DOHH2 (cell line): ENCODE data around the gene TMEM88.
A peak's percentile ranks its signal among the peaks of the same experiment; 100 is the strongest.

Source experiments
- H3F3A ChIP-seq: fragments of 200-600 bp; sonication (generic), shearing (Covaris generic); 2 replicates; pipeline ENCODE4 v1.6.0; 2016; ENCODE audit warnings: antibody characterized with exemption, mild to moderate bottlenecking; ENCODE audit not compliant: control insufficient read depth, insufficient read depth
- H3K27ac ChIP-seq: fragments of 200-600 bp; sonication (generic); 2 replicates; pipeline ENCODE4 v1.5.1; 2014; ENCODE audit warnings: low read depth, mild to moderate bottlenecking, low read length, moderate library complexity
- H3K27me3 ChIP-seq: fragments of 200-600 bp; sonication (generic); 2 replicates; pipeline ENCODE4 v1.6.1; 2014; ENCODE audit warnings: mild to moderate bottlenecking, low read length, mixed read lengths; ENCODE audit not compliant: control insufficient read depth
- H3K36me3 ChIP-seq: fragments of 200-600 bp; sonication (generic); 2 replicates; pipeline ENCODE4 v1.6.1; 2014; ENCODE audit warnings: mild to moderate bottlenecking, low read length, moderate library complexity, mixed read lengths; ENCODE audit not compliant: control insufficient read depth
- H3K4me1 ChIP-seq: fragments of 200-600 bp; sonication (generic); 2 replicates; pipeline ENCODE4 v1.6.1; 2014; ENCODE audit warnings: mild to moderate bottlenecking, low read length, mixed read lengths; ENCODE audit not compliant: control insufficient read depth
- H3K4me2 ChIP-seq: fragments of 200-600 bp; sonication (generic); 2 replicates; pipeline ENCODE4 v1.6.0; 2014; ENCODE audit warnings: mild to moderate bottlenecking, low read length, moderate library complexity
- H3K4me3 ChIP-seq: fragments of 200-600 bp; sonication (generic); 2 replicates; pipeline ENCODE4 v1.5.1; 2014; ENCODE audit warnings: mild to moderate bottlenecking, low read length, mixed read lengths
- H3K79me2 ChIP-seq: fragments of 200-600 bp; sonication (generic); 2 replicates; pipeline ENCODE4 v1.6.1; 2014; ENCODE audit warnings: mild to moderate bottlenecking, low read length, mixed read lengths; ENCODE audit not compliant: control insufficient read depth
- H3K9me2 ChIP-seq: fragments of 200-600 bp; sonication (generic); replicated peaks from 2 replicates; pipeline ENCODE4 v1.6.1; 2014; ENCODE audit warnings: mild to moderate bottlenecking, low read length, mixed read lengths; ENCODE audit not compliant: control insufficient read depth
- H3K9me3 ChIP-seq: fragments of 200-600 bp; sonication (generic); 2 replicates; pipeline ENCODE4 v1.6.1; 2014; ENCODE audit warnings: antibody characterized with exemption, low read length, mixed read lengths; ENCODE audit not compliant: control insufficient read depth, insufficient read depth
- H4K20me1 ChIP-seq: fragments of 200-600 bp; sonication (generic); 2 replicates; pipeline ENCODE4 v1.6.0; 2014; ENCODE audit warnings: low read depth, mild to moderate bottlenecking, antibody characterized with exemption, low read length, moderate library complexity; ENCODE audit not compliant: control insufficient read depth, insufficient read depth
- EZH2phosphoT487 ChIP-seq: fragments of 200-600 bp; sonication (generic); IDR thresholded peaks from 2 replicates; pipeline ENCODE4 v1.6.1; 2017; ENCODE audit warnings: borderline replicate concordance, mild to moderate bottlenecking, antibody characterized with exemption, low read length, moderate library complexity, mixed read lengths
- TF ChIP-seq, protein P1 (sequence below): fragments of 200-600 bp; sonication (generic); IDR thresholded peaks from one replicate; pipeline ENCODE4 v1.5.1; 2014; ENCODE audit warnings: antibody characterized with exemption, mild to moderate bottlenecking, low read depth, low read length; ENCODE audit not compliant: poor library complexity, severe bottlenecking

TMEM88 gene

DNA sequence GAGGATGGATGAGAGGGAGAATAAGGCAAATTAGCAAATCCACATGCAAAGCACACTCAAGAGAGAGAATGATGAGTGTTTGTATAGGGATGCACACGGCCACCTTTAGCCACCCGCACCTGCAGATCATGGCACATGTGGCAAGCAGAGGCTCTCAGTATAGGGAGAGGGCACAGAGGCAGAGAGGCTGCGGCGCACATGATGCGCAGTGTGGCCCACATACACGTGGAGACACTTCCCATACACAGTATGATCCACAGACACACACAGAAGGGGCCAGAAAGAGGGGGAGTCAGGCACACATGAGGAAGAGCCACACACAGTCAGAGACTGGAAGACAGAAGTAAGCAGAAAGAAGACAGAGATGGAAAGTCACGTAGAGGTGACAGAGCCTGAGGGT is 27.2 kb downstream of the TMEM88 start:
- H3K4me2 ChIP-seq: peak overlapping the region; percentile 96

DNA sequence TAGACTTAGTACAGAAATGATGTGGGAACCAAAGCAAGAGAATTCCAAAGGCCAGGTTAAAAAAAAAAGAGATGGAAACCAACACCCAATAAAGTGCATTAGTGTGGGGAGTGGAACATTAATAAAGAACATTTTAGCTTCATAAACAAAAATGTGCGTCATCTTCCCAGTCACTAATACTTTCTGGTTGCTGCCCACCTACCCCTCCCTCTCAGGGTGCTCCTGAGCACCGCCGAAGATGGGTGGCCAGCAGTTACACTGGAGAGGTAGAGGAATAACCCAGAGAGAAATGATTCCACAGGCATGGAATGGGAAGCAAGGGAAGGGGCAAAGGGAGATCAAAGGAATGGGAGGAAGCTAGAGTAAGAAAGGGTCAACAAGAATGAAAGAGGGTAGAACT is 27.8 kb downstream of the TMEM88 start:
- H3K4me2 ChIP-seq: peak overlapping the region; percentile 96
- H3K36me3 ChIP-seq: peaks cover 67% of the 10 kb centered on the region
- H3K79me2 ChIP-seq: peaks cover 61% of the 10 kb centered on the region
- peaks cover 47% of the 10 kb centered on the region for H3F3A ChIP-seq
- H3K4me3 ChIP-seq: peak overlapping the region; percentile 75
- peak overlapping the region; percentile 87 for H3K27ac ChIP-seq
- peaks cover 58% of the 10 kb centered on the region for H3K4me1 ChIP-seq
- no peaks in the 10 kb centered on the region for H3K27me3 ChIP-seq
- H4K20me1 ChIP-seq: no peaks in the 10 kb centered on the region
- H3K9me3 ChIP-seq: no peaks in the 10 kb centered on the region
- no peak for TF ChIP-seq EZH2phosphoT487
- TF ChIP-seq, protein P1, sequence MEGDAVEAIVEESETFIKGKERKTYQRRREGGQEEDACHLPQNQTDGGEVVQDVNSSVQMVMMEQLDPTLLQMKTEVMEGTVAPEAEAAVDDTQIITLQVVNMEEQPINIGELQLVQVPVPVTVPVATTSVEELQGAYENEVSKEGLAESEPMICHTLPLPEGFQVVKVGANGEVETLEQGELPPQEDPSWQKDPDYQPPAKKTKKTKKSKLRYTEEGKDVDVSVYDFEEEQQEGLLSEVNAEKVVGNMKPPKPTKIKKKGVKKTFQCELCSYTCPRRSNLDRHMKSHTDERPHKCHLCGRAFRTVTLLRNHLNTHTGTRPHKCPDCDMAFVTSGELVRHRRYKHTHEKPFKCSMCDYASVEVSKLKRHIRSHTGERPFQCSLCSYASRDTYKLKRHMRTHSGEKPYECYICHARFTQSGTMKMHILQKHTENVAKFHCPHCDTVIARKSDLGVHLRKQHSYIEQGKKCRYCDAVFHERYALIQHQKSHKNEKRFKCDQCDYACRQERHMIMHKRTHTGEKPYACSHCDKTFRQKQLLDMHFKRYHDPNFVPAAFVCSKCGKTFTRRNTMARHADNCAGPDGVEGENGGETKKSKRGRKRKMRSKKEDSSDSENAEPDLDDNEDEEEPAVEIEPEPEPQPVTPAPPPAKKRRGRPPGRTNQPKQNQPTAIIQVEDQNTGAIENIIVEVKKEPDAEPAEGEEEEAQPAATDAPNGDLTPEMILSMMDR: no peak
- H3K9me2 ChIP-seq: no peaks in the 10 kb centered on the region

More for the DNA sequence above, 27.2 kb downstream of the TMEM88 start:
- H3K27ac ChIP-seq: peak overlapping the region; percentile 87
- H3K4me1 ChIP-seq: peaks cover 58% of the 10 kb centered on the region
- peaks cover 70% of the 10 kb centered on the region for H3K36me3 ChIP-seq
- no peaks in the 10 kb centered on the region for H4K20me1 ChIP-seq
- H3K79me2 ChIP-seq: peaks cover 58% of the 10 kb centered on the region
- no peaks in the 10 kb centered on the region for H3K9me2 ChIP-seq
- H3F3A ChIP-seq: peaks cover 45% of the 10 kb centered on the region
- TF ChIP-seq, protein P1: no peak
- no peak for TF ChIP-seq EZH2phosphoT487
- no peaks in the 10 kb centered on the region for H3K27me3 ChIP-seq
- H3K4me3 ChIP-seq: peak overlapping the region; percentile 75
- H3K9me3 ChIP-seq: no peaks in the 10 kb centered on the region

DNA sequence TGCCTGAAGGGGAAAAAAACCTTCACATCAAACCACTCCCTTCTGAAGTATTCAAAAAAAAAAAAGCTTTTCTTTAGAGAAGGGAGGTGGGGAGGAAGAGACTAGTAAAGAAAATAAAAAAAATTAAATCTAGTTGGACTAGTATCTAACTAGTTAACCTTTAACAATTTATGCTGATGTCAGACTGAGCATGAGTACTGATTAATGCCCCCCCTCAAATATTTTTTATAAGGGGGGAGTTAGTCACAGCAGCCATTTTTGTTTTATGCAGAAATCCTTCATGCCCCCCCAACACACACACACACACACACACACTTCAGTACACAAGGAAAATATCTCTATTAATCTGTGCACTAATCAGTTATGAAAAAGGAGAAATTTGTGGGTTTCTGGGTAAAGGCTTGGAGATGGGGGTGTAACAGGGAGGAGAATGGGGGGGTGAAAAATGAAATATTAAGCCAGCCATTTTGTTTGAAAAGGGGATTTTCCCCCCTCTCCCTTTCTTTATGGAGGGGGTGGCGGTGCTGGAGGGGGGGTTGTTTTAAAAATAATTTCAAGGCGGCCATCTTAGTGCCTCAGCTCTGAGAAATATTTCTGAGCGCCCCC is 29.0 kb downstream of the TMEM88 start:
- Histone ChIP-seq H3F3A (peaks cover 47% of the 10 kb centered on the region), H3K27me3 (no peaks in the 10 kb centered on the region), H3K36me3 (peaks cover 65% of the 10 kb centered on the region), H3K79me2 (peaks cover 73% of the 10 kb centered on the region), H3K9me3 (no peaks in the 10 kb centered on the region), H4K20me1 (no peaks in the 10 kb centered on the region), H3K4me3 (peak overlapping the region; percentile 75), H3K27ac (peak overlapping the region; percentile 87), H3K4me1 (peaks cover 69% of the 10 kb centered on the region), H3K4me2 (peak overlapping the region; percentile 96), H3K9me2 (no peaks in the 10 kb centered on the region)
- TF ChIP-seq, protein P1: no peak
